Tibial artery (tissue), 4 donors: ENCODE measurements around the gene HMGCLL1.

ENCODE experiments used
- DNase-seq, 2 donors: peaks; one replicate each; pipeline ENCODE4 v3.0.0-alpha.2; 2019
- H3K27ac ChIP-seq, 2 donors: fragments of 200-600 bp; sonication (generic) in 1 of 2; 1 replicate in 1 of 2; 2 replicates in 1 of 2; pipeline ENCODE4 v1.5.1; 2018 to 2019; ENCODE audit warnings: mild to moderate bottlenecking in 1 of 2
- H3K27me3 ChIP-seq, 2 donors: fragments of 200-600 bp; sonication (generic) in 1 of 2; one replicate each; pipeline versions ENCODE4 v1.5.1 to v1.6.0; 2016 to 2019
- H3K36me3 ChIP-seq, 3 donors: fragments of 200-600 bp; sonication (generic) in 2 of 3; one replicate each; pipeline ENCODE4 v1.5.1; 2016 to 2019; ENCODE audit warnings: mild to moderate bottlenecking in 2 of 3
- H3K4me1 ChIP-seq, 4 donors: fragments of 200-600 bp; sonication (generic) in 2 of 4; 1 replicate in 3 of 4; 2 replicates in 1 of 4; pipeline ENCODE4 v1.5.1; 2016 to 2019
- H3K4me3 ChIP-seq, 2 donors: fragments of 200-600 bp; sonication (generic) in 1 of 2; 1 replicate in 1 of 2; 2 replicates in 1 of 2; pipeline ENCODE4 v1.5.1; 2018 to 2019; ENCODE audit warnings: mild to moderate bottlenecking in 2 of 2
- H3K9me3 ChIP-seq, 3 donors: fragments of 200-600 bp; sonication (generic) in 1 of 3; one replicate each; pipeline ENCODE4 v1.5.1; 2016 to 2019
- intact Hi-C: fragments of 100-400 bp; cut with DNase I; formaldehyde crosslinking; loops from one replicate; pipeline ENCODE4 v1.15.0; 2023; ENCODE audit warnings: low total_unique reads
- TF ChIP-seq, protein P1 (sequence below), 2 experiments: fragments of 200-600 bp in 1 of 2; fragments of 450-650 bp in 1 of 2; IDR thresholded peaks; one replicate each; pipeline ENCODE4 v1.5.1; 2017 to 2019; ENCODE audit warnings: antibody characterized with exemption in 2 of 2, mild to moderate bottlenecking in 1 of 2, moderate library complexity in 1 of 2

The HMGCLL1 gene

DNA sequence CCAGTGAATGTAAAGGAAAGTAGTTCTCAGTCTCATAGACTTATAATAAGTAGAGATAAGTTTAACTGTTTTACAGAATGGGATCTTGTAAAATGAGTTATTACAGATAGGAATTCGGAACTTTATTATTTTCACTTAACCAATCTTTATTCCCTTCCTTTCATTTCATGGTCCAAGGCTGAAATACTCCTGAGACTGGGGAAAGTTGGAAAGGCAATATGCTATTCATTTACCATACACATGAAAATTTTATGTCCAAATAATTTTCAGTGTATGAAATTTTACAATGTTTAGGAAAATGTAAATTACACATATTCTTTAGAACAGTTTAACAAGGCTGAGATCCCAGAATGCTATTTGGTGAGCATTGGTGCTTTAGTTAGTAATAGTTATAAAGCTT, 62.3 kb downstream of the HMGCLL1 start:
- no peaks in the 10 kb centered on the region for H3K4me1 ChIP-seq
- H3K27ac ChIP-seq = no peak overlapping the region
- no peaks in the 10 kb centered on the region for H3K36me3 ChIP-seq
- H3K27me3 ChIP-seq = no peaks in the 10 kb centered on the region
- intact Hi-C loops = no loop called here
- H3K9me3 ChIP-seq = no peaks in the 10 kb centered on the region
- no peak for DNase-seq
- no peak overlapping the region for H3K4me3 ChIP-seq
- TF ChIP-seq, protein P1, sequence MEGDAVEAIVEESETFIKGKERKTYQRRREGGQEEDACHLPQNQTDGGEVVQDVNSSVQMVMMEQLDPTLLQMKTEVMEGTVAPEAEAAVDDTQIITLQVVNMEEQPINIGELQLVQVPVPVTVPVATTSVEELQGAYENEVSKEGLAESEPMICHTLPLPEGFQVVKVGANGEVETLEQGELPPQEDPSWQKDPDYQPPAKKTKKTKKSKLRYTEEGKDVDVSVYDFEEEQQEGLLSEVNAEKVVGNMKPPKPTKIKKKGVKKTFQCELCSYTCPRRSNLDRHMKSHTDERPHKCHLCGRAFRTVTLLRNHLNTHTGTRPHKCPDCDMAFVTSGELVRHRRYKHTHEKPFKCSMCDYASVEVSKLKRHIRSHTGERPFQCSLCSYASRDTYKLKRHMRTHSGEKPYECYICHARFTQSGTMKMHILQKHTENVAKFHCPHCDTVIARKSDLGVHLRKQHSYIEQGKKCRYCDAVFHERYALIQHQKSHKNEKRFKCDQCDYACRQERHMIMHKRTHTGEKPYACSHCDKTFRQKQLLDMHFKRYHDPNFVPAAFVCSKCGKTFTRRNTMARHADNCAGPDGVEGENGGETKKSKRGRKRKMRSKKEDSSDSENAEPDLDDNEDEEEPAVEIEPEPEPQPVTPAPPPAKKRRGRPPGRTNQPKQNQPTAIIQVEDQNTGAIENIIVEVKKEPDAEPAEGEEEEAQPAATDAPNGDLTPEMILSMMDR (IDR thresholded peaks at IDR 0.05) = no peak

DNA sequence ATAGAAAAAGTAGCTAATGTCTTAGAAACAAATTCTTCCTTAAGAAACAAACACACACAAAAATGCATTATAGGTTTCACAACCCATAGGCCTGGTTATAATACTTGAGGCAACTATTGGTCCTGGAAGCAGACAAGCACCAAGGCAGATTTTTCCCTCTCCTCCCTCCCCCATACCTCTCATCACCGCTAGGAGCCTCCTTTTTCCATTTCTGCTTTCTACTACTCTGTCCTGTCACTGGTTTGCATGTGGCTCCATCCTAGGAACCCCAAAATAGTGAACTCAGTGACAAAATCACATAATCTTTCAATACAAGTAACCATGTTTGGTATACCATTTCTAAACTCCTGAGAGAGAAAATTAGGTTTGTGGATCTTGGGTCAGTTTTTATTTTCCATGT, 66.1 kb downstream of the HMGCLL1 start:
- no peaks in the 10 kb centered on the region for H3K4me1 ChIP-seq
- TF ChIP-seq, protein P1 (IDR thresholded peaks at IDR 0.05) = no peak
- H3K4me3 ChIP-seq = no peak overlapping the region
- H3K27ac ChIP-seq = no peak overlapping the region
- intact Hi-C loops = no loop called here
- no peaks in the 10 kb centered on the region for H3K9me3 ChIP-seq
- H3K27me3 ChIP-seq = no peaks in the 10 kb centered on the region
- no peaks in the 10 kb centered on the region for H3K36me3 ChIP-seq
- DNase-seq = no peak

DNA sequence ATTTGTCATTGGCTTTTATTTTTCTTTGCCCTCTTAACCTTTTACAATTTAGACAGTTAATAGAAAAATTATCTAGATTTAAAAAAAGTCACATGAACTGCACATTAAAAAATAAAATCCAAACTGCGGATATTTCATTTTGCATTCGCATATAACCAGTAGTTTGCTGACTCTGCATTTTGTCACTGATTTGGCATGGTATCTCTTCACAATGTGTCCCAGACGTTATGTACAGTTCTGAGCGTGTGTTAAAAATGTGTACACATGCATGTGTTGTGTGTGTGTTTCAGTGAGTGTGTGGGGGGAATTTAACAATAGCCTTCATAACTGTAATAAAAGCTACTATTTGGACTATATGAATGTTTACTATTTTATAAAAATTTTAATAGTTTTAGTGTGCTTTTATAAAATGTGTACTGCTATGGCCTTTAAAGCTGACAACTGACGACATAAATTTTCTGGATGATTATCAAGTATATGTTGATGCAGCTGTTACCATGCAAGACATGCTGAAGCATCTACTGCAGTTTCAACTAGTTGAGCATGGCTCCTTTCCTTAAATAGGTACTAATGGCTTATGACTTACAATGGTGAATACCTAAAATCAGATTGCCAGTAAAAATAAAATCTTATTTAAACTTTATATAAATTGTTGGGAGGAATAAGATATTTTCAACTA, 67.7 kb downstream of the HMGCLL1 start:
- no peak overlapping the region for H3K4me3 ChIP-seq
- intact Hi-C loops = no loop called here
- no peak for DNase-seq
- no peaks in the 10 kb centered on the region for H3K9me3 ChIP-seq
- H3K36me3 ChIP-seq = no peaks in the 10 kb centered on the region
- H3K4me1 ChIP-seq = no peaks in the 10 kb centered on the region
- no peaks in the 10 kb centered on the region for H3K27me3 ChIP-seq
- no peak overlapping the region for H3K27ac ChIP-seq
- TF ChIP-seq, protein P1 (IDR thresholded peaks at IDR 0.05) = no peak

DNA sequence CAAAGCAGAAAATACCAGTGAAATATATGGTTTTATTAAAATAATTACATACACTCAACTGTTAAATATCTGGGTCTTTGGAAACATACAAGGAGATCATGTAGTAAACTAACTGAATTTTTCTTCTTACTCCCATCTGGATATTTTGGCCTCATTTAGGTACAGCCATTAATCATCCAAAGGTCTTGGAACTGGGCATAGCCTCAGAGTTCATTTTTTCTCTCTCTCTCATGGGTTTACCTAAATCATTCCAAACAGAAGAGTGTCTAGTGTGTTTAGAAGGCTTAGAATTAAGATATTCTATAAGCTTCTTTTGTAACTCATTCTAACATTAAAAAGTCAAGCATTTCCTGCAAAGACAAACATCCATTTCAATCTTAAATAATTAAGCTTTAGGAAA, 79.4 kb downstream of the HMGCLL1 start:
- H3K36me3 ChIP-seq = no peaks in the 10 kb centered on the region
- H3K27ac ChIP-seq = no peak overlapping the region
- no peaks in the 10 kb centered on the region for H3K4me1 ChIP-seq
- intact Hi-C loops = no loop called here
- H3K4me3 ChIP-seq = no peak overlapping the region
- DNase-seq = no peak
- TF ChIP-seq, protein P1 (IDR thresholded peaks at IDR 0.05) = no peak
- no peaks in the 10 kb centered on the region for H3K27me3 ChIP-seq
- no peaks in the 10 kb centered on the region for H3K9me3 ChIP-seq

DNA sequence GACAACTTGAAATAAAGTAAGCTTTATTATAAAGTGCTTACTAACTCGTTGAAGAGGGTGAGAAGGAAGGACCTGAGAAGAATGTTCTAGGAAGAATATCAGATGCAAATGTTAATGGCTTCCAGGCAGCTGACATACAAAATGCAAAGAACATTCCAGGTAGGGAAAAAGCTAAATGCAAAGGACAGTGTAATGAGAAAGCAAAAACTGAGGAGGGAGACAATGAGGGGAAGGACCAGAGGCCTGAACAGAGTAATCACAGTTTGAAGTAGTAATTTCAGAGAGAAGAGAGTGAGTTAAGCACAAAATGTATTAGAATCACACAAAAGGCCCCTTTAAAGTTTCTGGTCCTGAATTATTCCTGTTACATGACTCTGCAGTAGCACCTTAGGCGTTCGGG, 81.3 kb downstream of the HMGCLL1 start:
- Histone ChIP-seq H3K4me1 (no peaks in the 10 kb centered on the region), H3K36me3 (no peaks in the 10 kb centered on the region), H3K27ac (no peak overlapping the region), H3K9me3 (no peaks in the 10 kb centered on the region), H3K27me3 (no peaks in the 10 kb centered on the region), H3K4me3 (no peak overlapping the region)
- intact Hi-C loops = no loop called here
- TF ChIP-seq, protein P1 (IDR thresholded peaks at IDR 0.05) = no peak
- DNase-seq = no peak

DNA sequence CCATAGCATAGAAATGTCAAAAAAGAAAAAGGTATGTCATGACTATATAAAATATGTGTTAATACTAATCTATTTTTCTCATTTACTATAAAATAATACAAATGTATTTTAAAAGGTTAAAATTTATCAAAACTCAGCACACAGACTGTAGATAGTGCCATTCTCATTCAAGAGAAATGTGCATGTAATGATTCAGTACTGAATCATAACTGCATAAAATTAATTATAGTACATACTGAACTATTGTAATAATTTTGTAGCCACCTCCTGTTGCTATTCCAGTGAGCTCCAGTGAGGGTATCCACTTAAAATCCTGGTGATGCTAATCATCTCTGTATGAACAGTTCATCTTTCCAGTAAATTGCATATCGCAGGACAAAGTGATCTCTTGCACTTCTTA, 82.8 kb downstream of the HMGCLL1 start:
- Histone ChIP-seq H3K36me3 (no peaks in the 10 kb centered on the region), H3K9me3 (no peaks in the 10 kb centered on the region), H3K4me1 (no peaks in the 10 kb centered on the region), H3K4me3 (no peak overlapping the region), H3K27ac (no peak overlapping the region), H3K27me3 (no peaks in the 10 kb centered on the region)
- intact Hi-C loops = no loop called here
- no peak for DNase-seq
- TF ChIP-seq, protein P1 (IDR thresholded peaks at IDR 0.05) = no peak
